Stimulated activated CD8-positive, alpha-beta memory T cell treated with anti-CD3 and anti-CD28 coated beads, Interleukin-7, amount 100 ng/mL, for 24 hours (primary cell): Measurements from ENCODE around the gene PCSK4.
A peak's percentile ranks its signal among the peaks of the same experiment; 100 is the strongest.
"Not testable (repeated sequence)": the region's sequence is repeated elsewhere in the genome, so short reads cannot be mapped to it uniquely, and the experiment has no call there.

Source experiments
- DNase-seq: peaks from one replicate; pipeline ENCODE4 v3.0.0-alpha.2; 2020; ENCODE audit warnings: low read depth

The PCSK4 gene

GRCh38 chr19:1452802-1453524 is 37.2 kb downstream of the PCSK4 start:
- no peak for DNase-seq

- DNase-seq: no peak
These were observed 38.0 kb downstream of the PCSK4 start for GRCh38 chr19:1451916-1452801.

- no peak for DNase-seq
These were observed 39.1 kb downstream of the PCSK4 start for GRCh38 chr19:1450735-1451731.

- DNase-seq: no peak
These were observed 40.4 kb downstream of the PCSK4 start, which contains the start of gene APC2 for GRCh38 chr19:1449467-1450442. Gene APC2 (plus strand): TSS chr19:1450121. CDS start chr19:1453002, 2,881 bp downstream.

- DNase-seq: no peak
These were observed 42.2 kb downstream of the PCSK4 start for GRCh38 chr19:1447944-1448343.

- no peak for DNase-seq
These were observed 42.6 kb downstream of the PCSK4 start for GRCh38 chr19:1447504-1447903.

- no peak for DNase-seq
These were observed 43.3 kb downstream of the PCSK4 start for GRCh38 chr19:1446713-1447481.

GRCh38 chr19:1445932-1446712 is 44.0 kb downstream of the PCSK4 start:
- DNase-seq: no peak

GRCh38 chr19:1445185-1445931 is 44.8 kb downstream of the PCSK4 start:
- peak; percentile 46 for DNase-seq

GRCh38 chr19:1441677-1442438 is 48.3 kb downstream of the PCSK4 start:
- no peak for DNase-seq

- no peak for DNase-seq
These were observed 49.1 kb downstream of the PCSK4 start for GRCh38 chr19:1441022-1441426.

GRCh38 chr19:1440418-1440801 is 49.7 kb downstream of the PCSK4 start:
- DNase-seq: no peak

- DNase-seq: not testable (repeated sequence)
These were observed 50.4 kb downstream of the PCSK4 start for GRCh38 chr19:1439525-1440417.

GRCh38 chr19:1438933-1439354 is 51.2 kb downstream of the PCSK4 start:
- DNase-seq: no peak

GRCh38 chr19:1438035-1438932 is 51.9 kb downstream of the PCSK4 start, which contains the start of gene RPS15:
Gene RPS15 (plus strand): TSS chr19:1438396. CDS start chr19:1438426, 30 bp downstream.
- DNase-seq: peak; percentile 81
